K562 (cell line): ENCODE results near the gene DBP. TPM values are rescaled to one million over a fixed set of nuclear protein-coding genes. Genes with fewer than 3 reads are reported as not detected.
A peak's percentile ranks its signal among the peaks of the same experiment; 100 is the strongest.

ENCODE experiments used
- ATF7 ChIP-seq: fragments of 450-650 bp; IDR thresholded peaks from 2 replicates; pipeline ENCODE4 v1.7.1; 2014; ENCODE audit warnings: mild to moderate bottlenecking, moderate library complexity
- E2F3 ChIP-seq: fragments of 250-450 bp; sonication (Bioruptor Pico); IDR thresholded peaks from 2 replicates; pipeline ENCODE4 v1.4.0; 2020; ENCODE audit warnings: mild to moderate bottlenecking
- FOSL1 ChIP-seq: fragments of 200-800 bp; sonication (Bioruptor generic); conservative IDR thresholded peaks from 2 replicates; pipeline ENCODE4 v1.6.1; 2016; ENCODE audit warnings: missing genetic modification characterization, missing compliant biosample characterization
- FOXK1 ChIP-seq: sonication (generic); formaldehyde crosslinking; IDR thresholded peaks from 2 replicates; pipeline ENCODE4 v1.8.0; 2022; ENCODE audit warnings: missing genetic modification reagents, mild to moderate bottlenecking, borderline replicate concordance
- HDAC2 ChIP-seq: fragments of 450-650 bp; IDR thresholded peaks from 2 replicates; pipeline ENCODE4 v1.6.1; 2016; ENCODE audit warnings: mild to moderate bottlenecking
- HNRNPH1 ChIP-seq: fragments of 200-400 bp; formaldehyde crosslinking; optimal IDR thresholded peaks from 2 replicates; pipeline ENCODE3; 2017; ENCODE audit warnings: low read depth, mild to moderate bottlenecking, low read length, moderate library complexity
- KAT2B ChIP-seq: IDR thresholded peaks from one replicate; pipeline ENCODE4 v1.6.1; 2012; ENCODE audit warnings: low read depth, mild to moderate bottlenecking, control low read depth, inconsistent platforms, low read length, moderate library complexity
- NEUROD1 ChIP-seq: fragments of 150-350 bp; IDR thresholded peaks from 2 replicates; pipeline ENCODE4 v1.6.1; 2014; ENCODE audit warnings: borderline replicate concordance, low read length, low read depth; ENCODE audit not compliant: partially characterized antibody
- NFRKB ChIP-seq: fragments of 450-650 bp; IDR thresholded peaks from 2 replicates; pipeline ENCODE4 v1.6.1; 2016; ENCODE audit warnings: low read depth
- NR2C1 ChIP-seq, 2 experiments: fragments of 450-650 bp; IDR thresholded peaks; 2 replicates each; pipeline ENCODE4 v1.6.1; 2017; ENCODE audit warnings: mild to moderate bottlenecking in 2 of 2, antibody characterized with exemption in 1 of 2, inconsistent platforms in 1 of 2, missing compliant biosample characterization in 1 of 2, missing genetic modification characterization in 1 of 2
- PTTG1 ChIP-seq: fragments of 450-650 bp; IDR thresholded peaks from 2 replicates; pipeline ENCODE4 v1.6.1; 2016; ENCODE audit warnings: low read depth, mild to moderate bottlenecking, missing genetic modification characterization, missing compliant biosample characterization
- SIRT6 ChIP-seq: IDR thresholded peaks from one replicate; pipeline ENCODE4 v1.6.1; 2012; ENCODE audit warnings: low read depth, mild to moderate bottlenecking, control low read depth, inconsistent platforms, low read length, moderate library complexity
- SMAD3 ChIP-seq: fragments of 450-650 bp; formaldehyde crosslinking; conservative IDR thresholded peaks from 2 replicates; pipeline ENCODE4 v1.4.0; 2020; ENCODE audit warnings: mild to moderate bottlenecking
- SNRNP70 ChIP-seq: fragments of 200-400 bp; formaldehyde crosslinking; optimal IDR thresholded peaks from 2 replicates; pipeline ENCODE3; 2017; ENCODE audit warnings: low read depth, low read length
- TSC22D4 ChIP-seq: fragments of 450-650 bp; IDR thresholded peaks from 2 replicates; pipeline ENCODE4 v1.6.1; 2016; ENCODE audit warnings: missing genetic modification characterization, missing biosample characterization, control low read depth
- ZFP30 ChIP-seq: fragments of 250-450 bp; sonication (Bioruptor Pico); IDR thresholded peaks from 2 replicates; pipeline ENCODE4 v1.8.0; 2022; ENCODE audit warnings: moderate library complexity, mild to moderate bottlenecking, inconsistent platforms, borderline replicate concordance
- ZKSCAN3 ChIP-seq: fragments of 250-450 bp; sonication (Bioruptor Pico); IDR thresholded peaks from 2 replicates; pipeline ENCODE4 v1.4.0; 2020
- ZNF140 ChIP-seq: fragments of 250-450 bp; sonication (Bioruptor Pico); IDR thresholded peaks from 2 replicates; pipeline ENCODE4 v1.8.0; 2021; ENCODE audit warnings: moderate library complexity, mild to moderate bottlenecking, inconsistent platforms
- ZNF24 ChIP-seq: fragments of 450-650 bp; IDR thresholded peaks from 2 replicates; pipeline ENCODE4 v1.6.1; 2016
- ZNF3 ChIP-seq: fragments of 250-450 bp; sonication (Bioruptor Pico); IDR thresholded peaks from 2 replicates; pipeline ENCODE4 v1.5.0; 2021; ENCODE audit warnings: mild to moderate bottlenecking, moderate library complexity
- ZNF707 ChIP-seq: fragments of 250-450 bp; sonication (Bioruptor Pico); conservative IDR thresholded peaks from 2 replicates; pipeline ENCODE4 v1.8.0; 2022; ENCODE audit warnings: inconsistent platforms, mild to moderate bottlenecking, moderate library complexity
- ZSCAN32 ChIP-seq: fragments of 450-650 bp; formaldehyde crosslinking; IDR thresholded peaks from 2 replicates; pipeline ENCODE4 v1.4.0; 2020; ENCODE audit warnings: mild to moderate bottlenecking, moderate library complexity
- polyA plus RNA-seq, 8 experiments: library from polyadenylated mRNA; depleted of rRNA in 4 of 8; stranded (reverse) in 5 of 8; unstranded in 3 of 8; fragments of >200 nt; fragmentation: Nextera tagmentation in 2 of 8; fragmentation: Illumina TruSeq in 1 of 8; extraction: Ambion mirVana in 2 of 8; extraction: Trizol in 1 of 8; gene quantifications; 2 replicates each; pipeline versions ENCODE4 v1.2.1 to v1.2.3, GENCODE V29; 2011 to 2014; ENCODE audit warnings: inconsistent platforms in 1 of 8, missing spikeins in 1 of 8
- total RNA-seq, 7 experiments: library from RNA; depleted of rRNA in 6 of 7; stranded (reverse); fragments of >200 nt in 6 of 7; fragmentation: Illumina TruSeq in 2 of 7; extraction: Trizol in 2 of 7; gene quantifications; 2 replicates each; pipeline versions ENCODE4 v1.2.1 to v1.2.3, GENCODE V29; 2011 to 2021; ENCODE audit warnings: low replicate concordance in 1 of 7
- TF ChIP-seq, protein P1 (sequence below): fragments of 250-450 bp; sonication (Bioruptor Pico); IDR thresholded peaks from 2 replicates; pipeline ENCODE4 v1.4.0; 2020; ENCODE audit warnings: mild to moderate bottlenecking
- TF ChIP-seq, protein P2 (sequence below): fragments of 450-650 bp; formaldehyde crosslinking; IDR thresholded peaks from 2 replicates; pipeline ENCODE4 v1.4.0; 2020; ENCODE audit warnings: mild to moderate bottlenecking
- TF ChIP-seq, protein P3 (sequence below): fragments of 250-450 bp; sonication (Bioruptor Pico); IDR thresholded peaks from 2 replicates; pipeline ENCODE4 v1.5.0; 2022; ENCODE audit warnings: mild to moderate bottlenecking

The DBP gene
- total and polyA plus RNA-seq, 9 of the 15 experiments (the other 6 are each of a cell fraction or from before 2014, with no cell fraction given): 0.25 to 5.5 (median 1.8) TPM

DNA sequence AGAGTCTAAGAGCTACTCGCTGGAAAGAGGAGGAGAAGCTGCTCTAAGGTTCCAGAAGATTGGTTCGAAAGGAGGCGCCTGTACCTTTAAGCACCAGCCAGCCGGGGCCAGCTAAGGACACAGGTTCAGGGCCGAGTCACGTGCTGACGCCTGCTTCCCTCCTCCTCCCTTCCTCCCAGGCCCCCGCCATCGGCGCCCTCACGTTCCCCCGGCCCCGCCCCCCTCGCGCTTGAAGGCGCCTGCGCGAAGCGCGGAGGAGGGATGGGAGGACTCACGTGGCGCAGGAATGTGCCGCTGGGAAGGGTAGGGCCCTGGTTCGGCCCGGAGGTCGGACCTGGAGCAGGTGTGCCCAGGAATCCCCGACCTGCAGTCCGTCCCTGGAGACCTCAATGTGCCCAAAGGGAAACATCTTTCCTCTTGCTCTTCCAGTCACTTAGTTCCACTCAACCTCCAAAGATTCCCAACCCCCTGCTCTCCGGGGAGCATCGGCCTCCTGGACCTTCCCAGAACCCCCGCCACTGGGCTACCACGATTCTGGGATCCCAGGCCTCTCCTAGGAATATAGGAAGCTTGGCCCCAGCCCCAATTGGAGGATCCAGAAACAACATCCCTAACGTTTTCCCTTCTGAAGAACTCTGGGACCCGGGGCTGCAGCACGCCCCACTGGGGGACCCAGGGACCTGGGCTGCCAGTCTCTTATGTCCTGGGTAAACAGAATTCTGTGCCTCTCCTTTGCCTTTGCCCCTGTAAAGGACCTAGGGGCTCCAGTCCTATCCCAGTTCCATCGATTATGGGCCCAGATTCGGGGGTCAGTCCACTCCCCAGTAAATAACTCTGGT is 2.5 kb downstream of the DBP start (continued):
- TF ChIP-seq NFRKB (peak; percentile 31; the same call in 1 of the 2 replicates), PTTG1 (tag) (no peak), FOSL1 (tag) (0 out of 2 replicates have a peak, but pooled peaks have one; percentile 21), HNRNPH1 (no peak), NEUROD1 (peak; percentile 86), SNRNP70 (no peak), ZSCAN32 (CRISPR knock-in tag) (no peak), ZNF140 (no peak), ZNF707 (no peak), FOXK1 (CRISPR knock-in tag) (no peak), NR2C1 (IDR thresholded peaks at IDR 0.05) (0 out of 2 replicates have a peak, but pooled peaks have one; percentile 60), NR2C1 (tag; IDR thresholded peaks at IDR 0.05) (peak; percentile 26; the same call in 1 of the 2 replicates), SIRT6 (no peak), HDAC2 (no peak), SMAD3 (CRISPR knock-in tag) (peak; percentile 62; the same call in 1 of the 2 replicates), ATF7 (peak; percentile 35; the same call in 1 of the 2 replicates), ZNF24 (no peak), ZNF3 (CRISPR knock-in tag) (no peak), ZFP30 (CRISPR knock-in tag) (no peak), E2F3 (CRISPR knock-in tag) (peak; percentile 77; the same call in 1 of the 2 replicates), ZKSCAN3 (CRISPR knock-in tag) (no peak), KAT2B (no peak), TSC22D4 (tag) (no peak)
- TF ChIP-seq, protein P1, sequence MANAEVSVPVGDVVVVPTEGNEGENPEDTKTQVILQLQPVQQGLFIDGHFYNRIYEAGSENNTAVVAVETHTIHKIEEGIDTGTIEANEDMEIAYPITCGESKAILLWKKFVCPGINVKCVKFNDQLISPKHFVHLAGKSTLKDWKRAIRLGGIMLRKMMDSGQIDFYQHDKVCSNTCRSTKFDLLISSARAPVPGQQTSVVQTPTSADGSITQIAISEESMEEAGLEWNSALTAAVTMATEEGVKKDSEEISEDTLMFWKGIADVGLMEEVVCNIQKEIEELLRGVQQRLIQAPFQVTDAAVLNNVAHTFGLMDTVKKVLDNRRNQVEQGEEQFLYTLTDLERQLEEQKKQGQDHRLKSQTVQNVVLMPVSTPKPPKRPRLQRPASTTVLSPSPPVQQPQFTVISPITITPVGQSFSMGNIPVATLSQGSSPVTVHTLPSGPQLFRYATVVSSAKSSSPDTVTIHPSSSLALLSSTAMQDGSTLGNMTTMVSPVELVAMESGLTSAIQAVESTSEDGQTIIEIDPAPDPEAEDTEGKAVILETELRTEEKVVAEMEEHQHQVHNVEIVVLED: peak; percentile 70
- TF ChIP-seq, protein P2, sequence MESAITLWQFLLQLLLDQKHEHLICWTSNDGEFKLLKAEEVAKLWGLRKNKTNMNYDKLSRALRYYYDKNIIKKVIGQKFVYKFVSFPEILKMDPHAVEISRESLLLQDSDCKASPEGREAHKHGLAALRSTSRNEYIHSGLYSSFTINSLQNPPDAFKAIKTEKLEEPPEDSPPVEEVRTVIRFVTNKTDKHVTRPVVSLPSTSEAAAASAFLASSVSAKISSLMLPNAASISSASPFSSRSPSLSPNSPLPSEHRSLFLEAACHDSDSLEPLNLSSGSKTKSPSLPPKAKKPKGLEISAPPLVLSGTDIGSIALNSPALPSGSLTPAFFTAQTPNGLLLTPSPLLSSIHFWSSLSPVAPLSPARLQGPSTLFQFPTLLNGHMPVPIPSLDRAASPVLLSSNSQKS: no peak
- TF ChIP-seq, protein P3, sequence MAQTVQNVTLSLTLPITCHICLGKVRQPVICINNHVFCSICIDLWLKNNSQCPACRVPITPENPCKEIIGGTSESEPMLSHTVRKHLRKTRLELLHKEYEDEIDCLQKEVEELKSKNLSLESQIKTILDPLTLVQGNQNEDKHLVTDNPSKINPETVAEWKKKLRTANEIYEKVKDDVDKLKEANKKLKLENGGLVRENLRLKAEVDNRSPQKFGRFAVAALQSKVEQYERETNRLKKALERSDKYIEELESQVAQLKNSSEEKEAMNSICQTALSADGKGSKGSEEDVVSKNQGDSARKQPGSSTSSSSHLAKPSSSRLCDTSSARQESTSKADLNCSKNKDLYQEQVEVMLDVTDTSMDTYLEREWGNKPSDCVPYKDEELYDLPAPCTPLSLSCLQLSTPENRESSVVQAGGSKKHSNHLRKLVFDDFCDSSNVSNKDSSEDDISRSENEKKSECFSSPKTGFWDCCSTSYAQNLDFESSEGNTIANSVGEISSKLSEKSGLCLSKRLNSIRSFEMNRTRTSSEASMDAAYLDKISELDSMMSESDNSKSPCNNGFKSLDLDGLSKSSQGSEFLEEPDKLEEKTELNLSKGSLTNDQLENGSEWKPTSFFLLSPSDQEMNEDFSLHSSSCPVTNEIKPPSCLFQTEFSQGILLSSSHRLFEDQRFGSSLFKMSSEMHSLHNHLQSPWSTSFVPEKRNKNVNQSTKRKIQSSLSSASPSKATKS (CRISPR knock-in tag): no peak
